Daoy (cell line): ENCODE measurements around the gene GALNT9. TPM values are rescaled to one million over a fixed set of nuclear protein-coding genes. Genes with fewer than 3 reads are reported as not detected.
"Not testable (repeated sequence)": the region's sequence is repeated elsewhere in the genome, so short reads cannot be mapped to it uniquely, and the experiment has no call there.

Source experiments
- DNase-seq: peaks from one replicate; pipeline ENCODE4 v3.0.0-alpha.2; 2015; ENCODE audit warnings: low read depth
- total RNA-seq: library from RNA; depleted of rRNA; stranded (reverse); fragments of >200 nt; shearing (Covaris generic); gene quantifications from 2 replicates; pipeline ENCODE4 v1.2.3, GENCODE V29; 2014

The GALNT9 gene
- total RNA-seq, 1 experiment from 2014 or later, result 0.29 TPM

GRCh38 chr12:132199526-132200319, 129.7 kb downstream of the GALNT9 start:
- no peak for DNase-seq

GRCh38 chr12:132199101-132199500, 130.3 kb downstream of the GALNT9 start:
- DNase-seq, result no peak

- no peak for DNase-seq
These were observed 131.6 kb downstream of the GALNT9 start for GRCh38 chr12:132197581-132198354.

GRCh38 chr12:132196873-132197390, 132.5 kb downstream of the GALNT9 start:
- DNase-seq, result no peak

- no peak for DNase-seq
These were observed 133.1 kb downstream of the GALNT9 start for GRCh38 chr12:132196038-132196872.

- not testable (repeated sequence) for DNase-seq
These were observed 134.1 kb downstream of the GALNT9 start for GRCh38 chr12:132195242-132195641.

- no peak for DNase-seq
These were observed 134.8 kb downstream of the GALNT9 start for GRCh38 chr12:132194556-132194955.

- no peak for DNase-seq
These were observed 135.3 kb downstream of the GALNT9 start for GRCh38 chr12:132194056-132194455.

GRCh38 chr12:132191715-132192553, 137.5 kb downstream of the GALNT9 start:
- no peak for DNase-seq

- no peak for DNase-seq
These were observed 138.4 kb downstream of the GALNT9 start for GRCh38 chr12:132190834-132191500.

GRCh38 chr12:132190012-132190755, 139.2 kb downstream of the GALNT9 start:
- DNase-seq, result peak; percentile 36

GRCh38 chr12:132189378-132190011, 139.9 kb downstream of the GALNT9 start:
- peak; percentile 85 for DNase-seq

- DNase-seq, result no peak
These were observed 140.5 kb downstream of the GALNT9 start for GRCh38 chr12:132188916-132189325.

- no peak for DNase-seq
These were observed 140.9 kb downstream of the GALNT9 start for GRCh38 chr12:132188451-132188901.

GRCh38 chr12:132187646-132188450, 141.5 kb downstream of the GALNT9 start:
- DNase-seq, result no peak

GRCh38 chr12:132186857-132187620, 142.3 kb downstream of the GALNT9 start:
- no peak for DNase-seq

- no peak for DNase-seq
These were observed 143.1 kb downstream of the GALNT9 start for GRCh38 chr12:132186208-132186856.
